Left lung (tissue), 10 donors: ENCODE results near the gene FGF12. TPM values are rescaled to one million over a fixed set of nuclear protein-coding genes. Genes with fewer than 3 reads are reported as not detected.

ENCODE experiments used
- ATAC-seq: fragments of 200-7000 bp; cut with Tn5 transposase; one replicate; pipeline ENCODE4 v1.9.1; 2020; ENCODE audit warnings: moderate library complexity
- DNase-seq, 4 donors: peaks; one replicate each; pipeline ENCODE4 v3.0.0-alpha.2; 2013 to 2020
- H3K27ac ChIP-seq, 2 donors: fragments of 200-600 bp; sonication (generic) in 1 of 2; one replicate each; pipeline versions ENCODE4 v1.5.0 to v1.8.0; 2020 to 2021
- H3K27me3 ChIP-seq, 2 donors: fragments of 200-600 bp; sonication (generic) in 1 of 2; one replicate each; pipeline versions ENCODE4 v1.5.0 to v1.8.0; 2020 to 2021
- H3K36me3 ChIP-seq, 2 donors: fragments of 200-600 bp; sonication (generic) in 1 of 2; one replicate each; pipeline versions ENCODE4 v1.5.0 to v1.8.0; 2020 to 2021
- H3K4me1 ChIP-seq, 2 donors: fragments of 200-600 bp; one replicate each; pipeline ENCODE4 v1.8.0; 2021
- H3K4me3 ChIP-seq, 2 donors: fragments of 200-600 bp; sonication (generic) in 1 of 2; one replicate each; pipeline versions ENCODE4 v1.5.0 to v1.8.0; 2020 to 2021; ENCODE audit warnings: mild to moderate bottlenecking in 1 of 2
- H3K9me3 ChIP-seq, 2 donors: fragments of 200-600 bp; sonication (generic) in 1 of 2; one replicate each; pipeline versions ENCODE4 v1.5.0 to v1.8.0; 2020 to 2021
- intact Hi-C, 2 donors: fragments of 100-400 bp; cut with DNase I; formaldehyde crosslinking; loops; one replicate each; pipeline versions ENCODE4 v1.11.2 to v1.14.2; 2022
- polyA plus RNA-seq, 6 donors: library from polyadenylated mRNA; unstranded; fragments of 120-200 nt; gene quantifications; one replicate each; pipeline ENCODE4 v1.2.1, GENCODE V29; 2013; ENCODE audit not compliant: insufficient read length in 6 of 6
- total RNA-seq, 2 donors: library from RNA; stranded (reverse); fragmentation: NEBNext Ultra II Directional; extraction: Animal tissue kit (Norgen Biotek cat#: 25700); gene quantifications; one replicate each; pipeline ENCODE4 v1.2.1, GENCODE V29; 2021
- TF ChIP-seq, protein P1 (sequence below), 2 donors: fragments of 200-600 bp; sonication (generic) in 1 of 2; IDR thresholded peaks; one replicate each; pipeline versions ENCODE4 v1.5.0 to v1.8.0; 2021; ENCODE audit warnings: antibody characterized with exemption in 2 of 2
- donor health status: DM: no; HTN: yes; CAD: no.
- donor health status: DM: no; HTN: no; CAD: no.

Gene FGF12
- total and polyA plus RNA-seq, 8 donors, result 1.0 to 10.2 (median 4.7) TPM

GRCh38 chr3:192121923-192122322 lies 605.4 kb downstream of the FGF12 start:
- intact Hi-C loops, result no loop called here
- peak in 2 of 4 donors; percentile 3 to 21 for DNase-seq
- TF ChIP-seq, protein P1, sequence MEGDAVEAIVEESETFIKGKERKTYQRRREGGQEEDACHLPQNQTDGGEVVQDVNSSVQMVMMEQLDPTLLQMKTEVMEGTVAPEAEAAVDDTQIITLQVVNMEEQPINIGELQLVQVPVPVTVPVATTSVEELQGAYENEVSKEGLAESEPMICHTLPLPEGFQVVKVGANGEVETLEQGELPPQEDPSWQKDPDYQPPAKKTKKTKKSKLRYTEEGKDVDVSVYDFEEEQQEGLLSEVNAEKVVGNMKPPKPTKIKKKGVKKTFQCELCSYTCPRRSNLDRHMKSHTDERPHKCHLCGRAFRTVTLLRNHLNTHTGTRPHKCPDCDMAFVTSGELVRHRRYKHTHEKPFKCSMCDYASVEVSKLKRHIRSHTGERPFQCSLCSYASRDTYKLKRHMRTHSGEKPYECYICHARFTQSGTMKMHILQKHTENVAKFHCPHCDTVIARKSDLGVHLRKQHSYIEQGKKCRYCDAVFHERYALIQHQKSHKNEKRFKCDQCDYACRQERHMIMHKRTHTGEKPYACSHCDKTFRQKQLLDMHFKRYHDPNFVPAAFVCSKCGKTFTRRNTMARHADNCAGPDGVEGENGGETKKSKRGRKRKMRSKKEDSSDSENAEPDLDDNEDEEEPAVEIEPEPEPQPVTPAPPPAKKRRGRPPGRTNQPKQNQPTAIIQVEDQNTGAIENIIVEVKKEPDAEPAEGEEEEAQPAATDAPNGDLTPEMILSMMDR (IDR thresholded peaks at IDR 0.05), result no peak
- H3K4me1 ChIP-seq, result no peaks in the 10 kb centered on the region
- H3K4me3 ChIP-seq, result no peak overlapping the region
- H3K36me3 ChIP-seq, result no peaks in the 10 kb centered on the region
- no peaks in the 10 kb centered on the region for H3K9me3 ChIP-seq
- H3K27me3 ChIP-seq, result no peaks in the 10 kb centered on the region
- no peak for ATAC-seq
- no peak overlapping the region for H3K27ac ChIP-seq

DNA sequence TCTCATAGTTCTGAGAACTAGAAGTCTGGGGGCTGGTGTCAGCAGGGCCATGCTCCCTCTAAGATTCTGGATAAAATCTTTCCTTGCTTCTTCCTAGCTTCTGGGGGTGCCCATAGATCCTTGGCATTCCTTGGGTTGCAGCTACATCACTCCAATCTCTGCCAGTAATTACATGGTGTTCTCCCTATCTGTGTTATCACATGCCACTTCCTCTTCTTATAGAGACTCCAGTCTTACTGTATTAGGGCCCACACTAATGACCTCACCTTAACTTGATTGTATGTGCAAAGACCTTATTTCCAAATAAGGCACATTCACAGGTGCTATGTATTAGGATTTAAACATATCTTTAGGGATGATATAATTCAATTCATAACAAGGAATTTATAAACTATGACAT lies 618.5 kb downstream of the FGF12 start:
- DNase-seq, result no peak
- no peak overlapping the region for H3K27ac ChIP-seq
- H3K4me1 ChIP-seq, result no peaks in the 10 kb centered on the region
- H3K27me3 ChIP-seq, result no peaks in the 10 kb centered on the region
- no peak for ATAC-seq
- H3K4me3 ChIP-seq, result no peak overlapping the region
- no peaks in the 10 kb centered on the region for H3K36me3 ChIP-seq
- TF ChIP-seq, protein P1 (IDR thresholded peaks at IDR 0.05), result no peak
- intact Hi-C loops, result no loop called here
- peaks cover 0 to 1% of the 10 kb centered on the region in 2 donors for H3K9me3 ChIP-seq

DNA sequence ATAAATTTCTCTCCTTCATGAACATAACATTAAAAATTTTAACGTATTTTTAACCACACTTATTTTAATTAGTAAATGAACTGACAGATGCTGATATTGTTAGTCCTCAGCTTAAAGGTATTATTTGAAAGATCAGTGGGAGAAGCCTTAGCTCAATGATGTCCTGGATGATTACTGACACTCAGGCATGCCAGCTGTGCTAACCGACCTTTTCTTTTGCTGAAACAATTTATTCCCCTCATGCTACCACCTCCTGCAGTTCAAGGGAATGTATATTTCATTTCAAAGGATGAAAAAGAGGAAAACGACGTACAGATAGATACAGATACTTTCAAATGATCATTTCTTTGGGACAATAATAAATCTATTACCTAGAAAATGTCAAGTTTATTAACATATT lies 620.8 kb downstream of the FGF12 start:
- H3K36me3 ChIP-seq, result no peaks in the 10 kb centered on the region
- no peaks in the 10 kb centered on the region for H3K27me3 ChIP-seq
- no peak overlapping the region for H3K27ac ChIP-seq
- TF ChIP-seq, protein P1 (IDR thresholded peaks at IDR 0.05), result no peak
- DNase-seq (no peak), ATAC-seq (no peak)
- no peaks in the 10 kb centered on the region for H3K4me1 ChIP-seq
- no peaks in the 10 kb centered on the region for H3K9me3 ChIP-seq
- intact Hi-C loops, result no loop called here
- no peak overlapping the region for H3K4me3 ChIP-seq

GRCh38 chr3:192092388-192093005 lies 634.8 kb downstream of the FGF12 start:
- Histone ChIP-seq H3K27ac (no peak overlapping the region), H3K4me3 (no peak overlapping the region), H3K27me3 (no peaks in the 10 kb centered on the region), H3K36me3 (no peaks in the 10 kb centered on the region), H3K4me1 (no peaks in the 10 kb centered on the region), H3K9me3 (peaks cover 0 to 2% of the 10 kb centered on the region in 2 donors)
- no peak for ATAC-seq
- no peak for DNase-seq
- intact Hi-C loops, result no loop called here
- TF ChIP-seq, protein P1 (IDR thresholded peaks at IDR 0.05), result no peak

GRCh38 chr3:192091831-192092230 lies 635.5 kb downstream of the FGF12 start:
- Histone ChIP-seq H3K4me1 (no peaks in the 10 kb centered on the region), H3K4me3 (no peak overlapping the region), H3K9me3 (peaks cover 0 to 2% of the 10 kb centered on the region in 2 donors), H3K27me3 (no peaks in the 10 kb centered on the region), H3K36me3 (no peaks in the 10 kb centered on the region), H3K27ac (no peak overlapping the region)
- DNase-seq (no peak), ATAC-seq (no peak)
- intact Hi-C loops, result no loop called here
- TF ChIP-seq, protein P1 (IDR thresholded peaks at IDR 0.05), result no peak
